HG03139 (cell line): Measurements from ENCODE around the gene ADGRF3.
"Not testable (repeated sequence)": the region's sequence is repeated elsewhere in the genome, so short reads cannot be mapped to it uniquely, and the experiment has no call there.

Source experiments
- ATAC-seq: cut with Tn5 transposase; IDR thresholded peaks from one replicate; pipeline ENCODE4 v1.9.1; 2021; ENCODE audit not compliant: unreplicated experiment

Gene ADGRF3, protein sequence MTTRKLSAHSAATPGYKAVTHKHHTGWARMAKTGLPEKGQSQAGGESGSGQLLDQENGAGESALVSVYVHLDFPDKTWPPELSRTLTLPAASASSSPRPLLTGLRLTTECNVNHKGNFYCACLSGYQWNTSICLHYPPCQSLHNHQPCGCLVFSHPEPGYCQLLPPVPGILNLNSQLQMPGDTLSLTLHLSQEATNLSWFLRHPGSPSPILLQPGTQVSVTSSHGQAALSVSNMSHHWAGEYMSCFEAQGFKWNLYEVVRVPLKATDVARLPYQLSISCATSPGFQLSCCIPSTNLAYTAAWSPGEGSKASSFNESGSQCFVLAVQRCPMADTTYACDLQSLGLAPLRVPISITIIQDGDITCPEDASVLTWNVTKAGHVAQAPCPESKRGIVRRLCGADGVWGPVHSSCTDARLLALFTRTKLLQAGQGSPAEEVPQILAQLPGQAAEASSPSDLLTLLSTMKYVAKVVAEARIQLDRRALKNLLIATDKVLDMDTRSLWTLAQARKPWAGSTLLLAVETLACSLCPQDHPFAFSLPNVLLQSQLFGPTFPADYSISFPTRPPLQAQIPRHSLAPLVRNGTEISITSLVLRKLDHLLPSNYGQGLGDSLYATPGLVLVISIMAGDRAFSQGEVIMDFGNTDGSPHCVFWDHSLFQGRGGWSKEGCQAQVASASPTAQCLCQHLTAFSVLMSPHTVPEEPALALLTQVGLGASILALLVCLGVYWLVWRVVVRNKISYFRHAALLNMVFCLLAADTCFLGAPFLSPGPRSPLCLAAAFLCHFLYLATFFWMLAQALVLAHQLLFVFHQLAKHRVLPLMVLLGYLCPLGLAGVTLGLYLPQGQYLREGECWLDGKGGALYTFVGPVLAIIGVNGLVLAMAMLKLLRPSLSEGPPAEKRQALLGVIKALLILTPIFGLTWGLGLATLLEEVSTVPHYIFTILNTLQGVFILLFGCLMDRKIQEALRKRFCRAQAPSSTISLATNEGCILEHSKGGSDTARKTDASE

GRCh38 chr2:26346454-26347053 lies at the start of gene ADGRF3:
Gene ADGRF3 (minus strand): TSS chr2:26346789. CDS start chr2:26346234, 555 bp downstream.
- no peak for ATAC-seq

DNA sequence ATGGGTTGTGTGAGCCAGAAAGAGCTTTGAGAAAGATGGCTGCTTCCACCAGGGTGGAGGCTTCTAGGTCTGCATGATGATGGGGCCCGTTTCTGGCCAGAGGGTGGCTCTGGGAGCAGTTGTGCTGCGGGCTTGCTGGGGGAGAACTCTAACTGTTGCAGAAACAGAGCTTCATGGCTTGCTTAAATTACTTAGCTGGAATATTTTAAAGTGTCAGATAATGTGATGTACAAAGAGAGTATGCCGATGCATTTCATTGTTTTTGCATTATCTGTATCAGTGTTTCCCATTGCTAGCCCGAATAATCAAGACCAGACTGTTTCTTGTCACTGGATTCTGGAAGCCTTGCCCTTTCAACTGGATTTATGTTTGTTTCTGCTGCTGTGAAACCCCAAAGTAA lies 48.8 kb upstream of the ADGRF3 start:
- no peak for ATAC-seq

- no peak for ATAC-seq
Measured at GRCh38 chr2:26394694-26395093, 48.1 kb upstream of the ADGRF3 start.

DNA sequence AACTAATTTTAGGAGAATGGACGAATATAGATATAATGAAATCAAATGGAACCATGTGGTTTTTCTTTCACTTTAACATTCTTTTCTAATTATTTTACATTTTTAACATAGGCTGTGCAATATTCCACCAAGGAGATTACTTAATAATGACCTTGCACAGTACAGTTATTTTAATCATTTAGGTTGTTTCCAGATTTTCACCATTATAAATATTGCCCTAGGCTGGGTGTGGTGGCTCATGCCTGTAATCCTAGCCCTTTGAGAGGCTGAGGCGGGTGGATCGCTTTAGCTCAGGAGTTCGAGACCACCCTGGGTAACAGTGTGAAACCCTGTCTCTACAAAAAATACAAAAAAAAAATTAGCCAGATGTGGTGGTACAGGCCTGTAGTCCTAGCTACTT lies 40.6 kb upstream of the ADGRF3 start:
- ATAC-seq: no peak

DNA sequence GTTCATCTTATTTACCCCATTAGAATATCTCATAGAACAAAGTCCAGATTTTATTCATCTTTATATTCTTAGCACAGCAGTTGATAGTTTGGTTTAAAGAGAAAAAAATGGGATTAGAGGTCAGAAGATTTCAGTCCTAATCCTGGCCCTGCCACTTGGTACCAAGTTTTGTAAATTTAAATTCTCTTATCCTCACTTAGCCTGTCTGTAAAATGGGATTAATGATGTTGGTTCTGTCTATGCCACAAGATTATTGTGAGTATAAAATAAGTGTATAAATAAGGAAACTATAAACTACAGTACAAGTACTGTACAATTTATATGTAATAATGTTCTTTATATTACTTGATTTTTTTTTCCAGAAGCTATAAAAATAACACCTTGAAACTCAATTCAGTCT lies 38.0 kb upstream of the ADGRF3 start:
- no peak for ATAC-seq

- no peak for ATAC-seq
Measured at GRCh38 chr2:26384183-26384582, 37.6 kb upstream of the ADGRF3 start.

DNA sequence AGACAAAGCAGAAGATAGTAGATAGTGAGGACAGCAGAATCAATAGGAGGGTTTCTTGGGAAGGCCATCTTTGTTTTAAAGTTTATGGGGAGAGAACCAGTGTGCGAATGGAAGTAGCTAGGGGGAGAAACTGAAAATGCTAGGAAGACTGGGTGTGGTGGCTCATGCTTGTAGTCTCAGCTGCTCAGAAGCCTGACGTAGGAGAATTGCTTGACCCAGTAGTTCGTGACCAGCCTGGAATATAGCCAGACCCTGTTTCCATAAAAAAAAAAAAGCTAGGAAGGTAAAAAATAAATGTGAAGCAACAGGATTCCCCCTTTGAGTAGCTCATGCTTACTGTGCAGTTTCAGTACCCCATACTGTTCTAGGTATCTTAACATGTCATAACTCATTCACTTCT lies 36.0 kb upstream of the ADGRF3 start:
- no peak for ATAC-seq

GRCh38 chr2:26380281-26380680 lies 33.7 kb upstream of the ADGRF3 start:
- ATAC-seq: no peak

- ATAC-seq: no peak
Measured at GRCh38 chr2:26376799-26377198, 30.2 kb upstream of the ADGRF3 start.

DNA sequence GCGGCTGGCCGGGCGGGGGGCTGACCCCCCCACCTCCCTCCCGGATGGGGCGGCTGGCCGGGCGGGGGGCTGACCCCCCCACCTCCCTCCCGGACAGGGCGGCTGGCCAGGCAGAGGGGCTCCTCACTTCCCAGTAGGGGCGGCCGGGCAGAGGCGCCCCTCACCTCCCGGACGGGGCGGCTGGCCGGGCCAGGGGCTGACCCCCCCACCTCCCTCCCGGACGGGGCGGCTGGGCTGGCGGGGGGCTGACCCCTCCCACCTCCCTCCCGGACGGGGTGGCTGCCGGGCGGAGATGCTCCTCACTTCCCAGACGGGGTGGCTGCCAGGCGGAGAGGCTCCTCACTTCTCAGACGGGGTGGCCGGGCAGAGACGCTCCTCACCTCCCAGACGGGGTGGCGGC lies 24.3 kb upstream of the ADGRF3 start:
- ATAC-seq: not testable (repeated sequence)

- ATAC-seq: not testable (repeated sequence)
Measured at GRCh38 chr2:26369664-26370063, 23.1 kb upstream of the ADGRF3 start.

- no peak for ATAC-seq
Measured at GRCh38 chr2:26366957-26367356, 20.4 kb upstream of the ADGRF3 start.

DNA sequence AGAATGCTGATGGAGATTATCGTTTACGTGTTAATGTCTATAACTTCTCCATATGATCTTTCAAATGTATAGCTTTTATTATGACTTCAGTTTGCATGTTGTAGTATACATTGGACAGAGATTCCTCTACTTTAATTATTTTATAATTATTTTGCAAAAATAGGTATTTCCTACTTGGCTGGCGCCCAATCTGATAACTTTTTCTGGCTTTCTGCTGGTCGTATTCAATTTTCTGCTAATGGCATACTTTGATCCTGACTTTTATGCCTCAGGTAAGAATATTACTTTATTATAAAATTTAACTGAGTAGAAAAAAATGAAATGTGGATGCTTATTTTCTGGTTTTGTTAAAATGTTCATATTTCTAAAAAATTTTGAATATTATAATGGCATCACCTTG lies 18.1 kb upstream of the ADGRF3 start:
- no peak for ATAC-seq

GRCh38 chr2:26363958-26364357 lies 17.4 kb upstream of the ADGRF3 start:
- ATAC-seq: no peak

DNA sequence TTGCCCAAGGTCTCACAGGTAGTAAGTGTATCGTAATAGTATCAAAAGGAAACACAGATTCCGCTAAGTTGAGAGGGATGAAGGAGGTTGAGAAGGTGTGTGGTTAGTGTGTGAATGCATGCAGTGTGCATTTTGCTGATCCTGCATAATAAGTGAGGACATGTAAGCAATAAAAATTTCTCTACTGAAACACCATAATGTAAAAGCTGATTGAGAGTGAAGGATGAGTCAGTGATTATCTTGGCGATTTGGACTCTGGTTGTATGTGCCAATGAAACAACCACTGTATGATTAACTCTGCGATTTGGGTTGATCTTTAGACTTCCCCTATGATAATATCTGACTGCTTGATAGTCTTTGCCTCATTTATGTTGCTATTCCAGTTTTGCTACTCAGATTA lies 16.7 kb upstream of the ADGRF3 start:
- no peak for ATAC-seq

DNA sequence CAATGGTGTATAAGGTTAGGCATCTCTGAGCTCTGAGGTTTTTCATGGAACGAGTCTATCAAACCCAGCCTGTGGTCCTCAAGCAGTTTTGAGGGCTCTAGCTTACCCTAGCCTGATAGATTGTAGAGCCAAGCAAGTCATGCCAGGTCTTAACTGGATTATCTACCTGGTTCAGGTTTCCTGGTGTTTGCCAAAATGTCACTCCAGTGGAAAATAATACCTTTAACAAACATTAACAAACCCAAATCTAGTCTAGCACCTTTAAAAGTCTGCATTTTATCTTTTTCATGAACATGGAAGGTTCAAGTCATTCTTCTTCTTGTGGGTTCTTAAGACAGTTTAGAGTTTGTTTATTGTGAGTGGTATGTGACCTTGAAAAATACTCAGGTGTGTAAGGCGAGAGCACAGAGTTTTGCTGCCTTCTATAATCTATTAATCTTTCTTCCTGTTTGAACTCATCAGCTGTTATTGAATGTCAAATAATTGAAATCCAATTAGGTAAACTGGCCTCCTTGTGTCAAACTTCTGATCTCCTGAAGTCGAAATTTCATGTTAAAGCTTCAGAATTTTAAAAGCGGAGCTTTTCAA lies 13.4 kb upstream of the ADGRF3 start:
- ATAC-seq: no peak

GRCh38 chr2:26356771-26357170 lies 10.2 kb upstream of the ADGRF3 start:
- ATAC-seq: no peak

- no peak for ATAC-seq
Measured at GRCh38 chr2:26356111-26356510, 9.5 kb upstream of the ADGRF3 start.

DNA sequence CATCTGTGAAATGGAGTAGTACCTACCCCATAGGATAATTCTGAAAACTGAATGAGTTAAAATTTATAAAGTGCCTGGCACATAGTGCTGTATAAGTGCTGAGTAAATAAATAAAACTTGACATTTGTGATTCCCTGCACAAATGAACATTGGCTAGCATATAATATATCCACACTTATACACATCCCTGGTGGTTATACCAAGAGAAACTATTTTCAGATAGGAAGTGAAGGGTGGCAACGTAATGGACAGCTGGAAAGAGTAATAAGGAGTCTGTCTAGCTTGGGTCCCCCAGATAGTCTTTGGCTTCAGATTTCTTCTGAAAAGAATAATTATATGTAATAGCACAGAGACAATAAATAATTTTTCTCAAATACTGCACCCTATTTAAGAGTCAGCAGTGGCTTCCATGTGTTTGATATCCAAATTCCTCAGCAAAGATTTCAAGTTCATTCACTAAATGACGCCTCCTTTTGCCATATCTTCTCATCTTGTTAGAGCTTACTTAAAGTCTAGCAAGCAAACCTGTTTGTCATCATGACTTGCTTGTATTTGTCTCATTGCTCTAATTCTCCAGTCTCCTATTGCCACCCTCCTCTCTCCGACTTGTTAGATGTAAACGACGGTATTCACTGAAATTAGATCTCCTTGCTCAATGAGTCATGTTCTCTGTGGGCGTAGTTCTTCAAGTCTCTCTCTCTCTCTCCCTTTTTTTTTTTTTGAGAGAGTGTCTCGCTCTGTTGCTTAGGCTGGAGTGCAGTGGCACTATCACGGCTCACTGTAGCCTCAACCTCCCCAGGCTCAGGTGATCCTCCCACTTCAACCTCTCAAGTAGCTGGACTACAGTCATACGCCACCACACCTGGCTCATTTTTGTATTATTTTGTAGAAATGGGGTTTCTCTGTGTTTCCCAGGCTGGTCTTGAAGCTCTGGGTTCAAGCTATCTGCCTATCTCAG lies 8.7 kb upstream of the ADGRF3 start:
- no peak for ATAC-seq

DNA sequence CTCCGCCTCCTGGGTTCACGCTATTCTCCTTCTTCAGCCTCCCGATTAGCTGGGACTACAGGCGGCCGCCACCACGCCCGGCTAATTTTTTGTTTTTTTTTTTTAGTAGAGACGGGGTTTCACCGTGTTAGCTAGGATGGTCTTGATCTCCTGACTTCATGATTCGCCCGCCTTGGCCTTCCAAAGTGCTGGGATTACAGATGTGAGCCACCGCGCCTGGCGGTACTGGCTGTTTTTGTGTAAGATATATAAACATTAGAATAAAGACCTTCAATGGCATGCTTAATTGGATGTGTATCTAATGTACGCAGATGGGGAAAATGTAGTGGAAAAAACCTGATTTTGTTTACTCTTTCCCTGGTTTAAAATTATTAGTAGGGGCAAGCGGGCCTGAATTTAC lies 7.9 kb upstream of the ADGRF3 start:
- ATAC-seq: not testable (repeated sequence)
